HepG2 (cell line): Measurements from ENCODE around the gene NELFB.

Source experiments
- HNRNPH1 ChIP-seq: fragments of 200-400 bp; formaldehyde crosslinking; optimal IDR thresholded peaks from 2 replicates; pipeline ENCODE3; 2017; ENCODE audit warnings: mild to moderate bottlenecking, low read depth, low read length
- RFX5 ChIP-seq: IDR thresholded peaks from 2 replicates; pipeline ENCODE4 v1.6.1; 2011; ENCODE audit warnings: low read depth, low read length, improper control_type of control experiment
- ZBTB21 ChIP-seq: sonication (generic); formaldehyde crosslinking; IDR thresholded peaks from 2 replicates; pipeline ENCODE4 v1.4.0; 2020; ENCODE audit warnings: missing genetic modification reagents
- TF ChIP-seq, protein P1 (sequence below): sonication (generic); formaldehyde crosslinking; IDR thresholded peaks from 2 replicates; pipeline ENCODE4 v1.5.0; 2020; ENCODE audit warnings: mild to moderate bottlenecking, missing genetic modification reagents, moderate library complexity
- TF ChIP-seq, protein P2 (sequence below): sonication (generic); formaldehyde crosslinking; IDR thresholded peaks from 2 replicates; pipeline ENCODE4 v1.5.0; 2020; ENCODE audit warnings: mild to moderate bottlenecking, missing genetic modification reagents, borderline replicate concordance

DNA sequence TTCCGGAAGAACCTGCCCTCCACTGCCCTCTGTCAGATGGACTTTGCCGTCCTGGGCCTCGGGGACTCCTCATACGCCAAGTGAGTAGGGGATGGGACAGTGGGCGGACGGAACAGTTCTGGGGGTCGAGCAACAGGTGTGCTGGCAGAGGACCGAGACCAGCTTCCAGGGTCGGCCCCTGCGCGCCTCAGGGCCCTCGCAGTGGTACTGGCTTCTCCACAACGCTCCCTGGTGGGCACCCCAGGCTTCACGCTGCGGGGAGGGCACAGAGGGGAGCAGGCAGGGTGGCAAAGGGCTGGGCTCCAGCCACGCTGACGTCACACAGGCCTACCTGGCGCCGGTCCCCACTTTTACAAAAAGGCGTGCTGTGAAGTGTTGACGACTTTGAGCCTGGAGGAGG is 42.6 kb upstream of the NELFB start:
- TF ChIP-seq, protein P1, sequence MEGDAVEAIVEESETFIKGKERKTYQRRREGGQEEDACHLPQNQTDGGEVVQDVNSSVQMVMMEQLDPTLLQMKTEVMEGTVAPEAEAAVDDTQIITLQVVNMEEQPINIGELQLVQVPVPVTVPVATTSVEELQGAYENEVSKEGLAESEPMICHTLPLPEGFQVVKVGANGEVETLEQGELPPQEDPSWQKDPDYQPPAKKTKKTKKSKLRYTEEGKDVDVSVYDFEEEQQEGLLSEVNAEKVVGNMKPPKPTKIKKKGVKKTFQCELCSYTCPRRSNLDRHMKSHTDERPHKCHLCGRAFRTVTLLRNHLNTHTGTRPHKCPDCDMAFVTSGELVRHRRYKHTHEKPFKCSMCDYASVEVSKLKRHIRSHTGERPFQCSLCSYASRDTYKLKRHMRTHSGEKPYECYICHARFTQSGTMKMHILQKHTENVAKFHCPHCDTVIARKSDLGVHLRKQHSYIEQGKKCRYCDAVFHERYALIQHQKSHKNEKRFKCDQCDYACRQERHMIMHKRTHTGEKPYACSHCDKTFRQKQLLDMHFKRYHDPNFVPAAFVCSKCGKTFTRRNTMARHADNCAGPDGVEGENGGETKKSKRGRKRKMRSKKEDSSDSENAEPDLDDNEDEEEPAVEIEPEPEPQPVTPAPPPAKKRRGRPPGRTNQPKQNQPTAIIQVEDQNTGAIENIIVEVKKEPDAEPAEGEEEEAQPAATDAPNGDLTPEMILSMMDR = peak; percentile 22; the same call in 1 of the 2 replicates
- TF ChIP-seq HNRNPH1 = no peak
- TF ChIP-seq, protein P2, sequence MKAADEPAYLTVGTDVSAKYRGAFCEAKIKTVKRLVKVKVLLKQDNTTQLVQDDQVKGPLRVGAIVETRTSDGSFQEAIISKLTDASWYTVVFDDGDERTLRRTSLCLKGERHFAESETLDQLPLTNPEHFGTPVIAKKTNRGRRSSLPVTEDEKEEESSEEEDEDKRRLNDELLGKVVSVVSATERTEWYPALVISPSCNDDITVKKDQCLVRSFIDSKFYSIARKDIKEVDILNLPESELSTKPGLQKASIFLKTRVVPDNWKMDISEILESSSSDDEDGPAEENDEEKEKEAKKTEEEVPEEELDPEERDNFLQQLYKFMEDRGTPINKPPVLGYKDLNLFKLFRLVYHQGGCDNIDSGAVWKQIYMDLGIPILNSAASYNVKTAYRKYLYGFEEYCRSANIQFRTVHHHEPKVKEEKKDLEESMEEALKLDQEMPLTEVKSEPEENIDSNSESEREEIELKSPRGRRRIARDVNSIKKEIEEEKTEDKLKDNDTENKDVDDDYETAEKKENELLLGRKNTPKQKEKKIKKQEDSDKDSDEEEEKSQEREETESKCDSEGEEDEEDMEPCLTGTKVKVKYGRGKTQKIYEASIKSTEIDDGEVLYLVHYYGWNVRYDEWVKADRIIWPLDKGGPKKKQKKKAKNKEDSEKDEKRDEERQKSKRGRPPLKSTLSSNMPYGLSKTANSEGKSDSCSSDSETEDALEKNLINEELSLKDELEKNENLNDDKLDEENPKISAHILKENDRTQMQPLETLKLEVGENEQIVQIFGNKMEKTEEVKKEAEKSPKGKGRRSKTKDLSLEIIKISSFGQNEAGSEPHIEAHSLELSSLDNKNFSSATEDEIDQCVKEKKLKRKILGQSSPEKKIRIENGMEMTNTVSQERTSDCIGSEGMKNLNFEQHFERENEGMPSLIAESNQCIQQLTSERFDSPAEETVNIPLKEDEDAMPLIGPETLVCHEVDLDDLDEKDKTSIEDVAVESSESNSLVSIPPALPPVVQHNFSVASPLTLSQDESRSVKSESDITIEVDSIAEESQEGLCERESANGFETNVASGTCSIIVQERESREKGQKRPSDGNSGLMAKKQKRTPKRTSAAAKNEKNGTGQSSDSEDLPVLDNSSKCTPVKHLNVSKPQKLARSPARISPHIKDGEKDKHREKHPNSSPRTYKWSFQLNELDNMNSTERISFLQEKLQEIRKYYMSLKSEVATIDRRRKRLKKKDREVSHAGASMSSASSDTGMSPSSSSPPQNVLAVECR (CRISPR knock-in tag) = no peak
- TF ChIP-seq RFX5 = no peak
- TF ChIP-seq ZBTB21 (CRISPR knock-in tag) = no peak
